PC-9 (cell line): ENCODE data around the gene PRM2. TPM values are rescaled to one million over a fixed set of nuclear protein-coding genes. Genes with fewer than 3 reads are reported as not detected.

Source experiments
- BruUV-seq: library from RNA; stranded (reverse); fragments of 400-500 nt; replicated peaks from 2 replicates; lab custom pipeline; 2021; lab: Mats Ljungman, UMichigan
- CTCF ChIA-PET: fragments of 300-600 bp; sonication (Branson Sonifier 250); formaldehyde crosslinking; loops from one replicate; lab custom pipeline; 2022; ENCODE audit warnings: antibody characterized with exemption; lab: Charles Lee
- POLR2A ChIA-PET: fragments of 300-600 bp; sonication (Branson Sonifier 250); formaldehyde crosslinking; loops from one replicate; lab custom pipeline; 2022; ENCODE audit warnings: antibody characterized with exemption; ENCODE audit not compliant: unreplicated experiment; lab: Charles Lee
- DNase-seq, 2 experiments: peaks; one replicate each; pipeline versions ENCODE4 v3.0.0 to v3.0.0-alpha.2; 2015 to 2022; ENCODE audit warnings: mixed read lengths in 1 of 2
- H2AFZ ChIP-seq: fragments of 200-600 bp; sonication (generic); 2 replicates; pipeline ENCODE4 v1.8.1; 2017; ENCODE audit warnings: antibody characterized with exemption
- H3F3A ChIP-seq: fragments of 200-600 bp; sonication (generic); 2 replicates; pipeline ENCODE4 v1.8.1; 2017; ENCODE audit warnings: antibody characterized with exemption, mild to moderate bottlenecking, low read depth; ENCODE audit not compliant: insufficient read depth
- H3K27ac ChIP-seq: fragments of 200-600 bp; sonication (generic); 2 replicates; pipeline ENCODE4 v1.6.1; 2016; ENCODE audit warnings: mixed run types
- H3K27me3 ChIP-seq: fragments of 200-600 bp; sonication (generic); 2 replicates; pipeline ENCODE4 v1.6.1; 2016; ENCODE audit warnings: low read depth, mixed run types; ENCODE audit not compliant: insufficient read depth
- H3K36me3 ChIP-seq: fragments of 200-600 bp; sonication (generic); 2 replicates; pipeline ENCODE4 v1.6.1; 2016; ENCODE audit warnings: low read depth, mixed run types
- H3K4me1 ChIP-seq: fragments of 200-600 bp; sonication (generic); replicated peaks from 2 replicates; pipeline ENCODE4 v1.6.1; 2016; ENCODE audit warnings: mixed run types; ENCODE audit not compliant: insufficient read depth
- H3K4me2 ChIP-seq: fragments of 200-600 bp; sonication (generic); 2 replicates; pipeline ENCODE4 v1.6.1; 2017; ENCODE audit warnings: mixed run types
- H3K4me3 ChIP-seq: fragments of 200-600 bp; sonication (generic); 2 replicates; pipeline ENCODE4 v1.6.1; 2016; ENCODE audit warnings: mixed run types
- H3K79me2 ChIP-seq: fragments of 200-600 bp; sonication (generic); 2 replicates; pipeline ENCODE4 v1.6.1; 2017; ENCODE audit warnings: low read depth, mixed run types
- H3K9me2 ChIP-seq: fragments of 200-600 bp; sonication (generic); 2 replicates; pipeline ENCODE4 v1.8.1; 2017; ENCODE audit warnings: mild to moderate bottlenecking; ENCODE audit not compliant: insufficient read depth
- H3K9me3 ChIP-seq: fragments of 200-600 bp; sonication (generic); 2 replicates; pipeline ENCODE4 v1.8.1; 2016; ENCODE audit warnings: low read depth; ENCODE audit not compliant: insufficient read depth
- H4K20me1 ChIP-seq: fragments of 200-600 bp; sonication (generic); 2 replicates; pipeline ENCODE4 v1.8.1; 2017; ENCODE audit not compliant: insufficient read depth
- EZH2 ChIP-seq: fragments of 200-600 bp; sonication (generic); IDR thresholded peaks from 2 replicates; pipeline ENCODE4 v1.8.0; 2017; ENCODE audit warnings: antibody characterized with exemption, low read depth
- intact Hi-C: fragments of 100-400 bp; cut with micrococcal nuclease; formaldehyde crosslinking; loops from one replicate; pipeline ENCODE4 v1.10.0; 2022; ENCODE audit not compliant: unreplicated experiment
- total RNA-seq: library from RNA; stranded (reverse); gene quantifications from 2 replicates; pipeline ENCODE4 v1.2.3, GENCODE V29; 2021
- TF ChIP-seq, protein P1 (sequence below): fragments of 200-600 bp; sonication (generic); conservative IDR thresholded peaks from 2 replicates; pipeline ENCODE4 v1.6.1; 2017; ENCODE audit warnings: mixed run types, antibody characterized with exemption, mild to moderate bottlenecking, moderate library complexity

The PRM2 gene
- total RNA-seq, 1 experiment from 2014 or later, result not detected

DNA sequence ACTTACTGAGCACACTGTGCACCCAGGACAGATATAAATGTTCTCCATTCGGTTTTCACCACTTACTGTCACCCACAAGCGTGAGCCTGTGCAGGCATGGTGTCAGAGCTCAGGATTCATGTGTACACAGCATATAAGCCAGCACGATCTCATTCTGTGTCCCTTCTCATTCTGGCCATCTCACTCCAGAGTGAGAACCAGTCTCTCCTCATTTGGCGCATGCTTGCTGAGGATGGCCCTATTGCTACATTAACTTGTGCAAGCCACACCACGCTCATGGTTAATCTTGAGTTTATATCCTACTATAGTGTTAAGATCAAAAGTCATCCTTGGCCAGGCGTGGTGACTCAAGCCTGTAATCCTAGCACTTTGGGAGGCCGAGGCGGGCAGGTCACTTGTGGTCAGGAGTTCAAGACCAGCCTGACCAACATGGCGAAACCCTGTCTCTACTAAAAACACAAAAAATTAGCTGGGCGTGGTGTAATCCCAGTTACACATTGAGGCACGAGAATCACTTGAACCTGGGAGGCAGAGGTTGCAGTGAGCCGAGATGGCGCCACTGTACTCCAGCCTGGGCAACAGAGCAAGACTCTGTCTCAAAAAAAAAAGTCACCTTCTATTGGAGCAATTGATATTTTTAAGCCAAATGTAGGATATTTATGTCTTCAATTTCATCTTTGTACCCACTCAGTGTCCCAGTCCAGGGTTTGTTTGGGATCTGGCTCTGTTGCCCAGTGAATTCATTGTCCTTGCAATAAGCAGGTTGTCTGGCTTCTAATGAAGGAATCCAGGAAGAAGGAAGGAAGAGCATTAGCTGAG, 41.2 kb downstream of the PRM2 start:
- POLR2A ChIA-PET, result no interaction called here
- Histone ChIP-seq H3K4me1 (no peaks in the 10 kb centered on the region), H3K27ac (no peak overlapping the region), H3K4me3 (no peak overlapping the region), H3K9me2 (no peaks in the 10 kb centered on the region), H3K36me3 (no peaks in the 10 kb centered on the region), H4K20me1 (no peaks in the 10 kb centered on the region), H3F3A (peaks cover 2% of the 10 kb centered on the region; the same call in 1 of the 2 replicates), H3K79me2 (no peaks in the 10 kb centered on the region), H3K27me3 (no peaks in the 10 kb centered on the region), H3K4me2 (no peak overlapping the region), H2AFZ (no peak overlapping the region), H3K9me3 (no peaks in the 10 kb centered on the region)
- CTCF ChIA-PET, result interaction anchor here (0.6 kb wide), 1 partner anchor 30 kb away, joined by 4 read pairs; no protein-coding TSS in a partner anchor
- DNase-seq, result no peak
- intact Hi-C loops, result no loop called here
- no TSS peak for BruUV-seq
- no peak for TF ChIP-seq EZH2
- TF ChIP-seq, protein P1, sequence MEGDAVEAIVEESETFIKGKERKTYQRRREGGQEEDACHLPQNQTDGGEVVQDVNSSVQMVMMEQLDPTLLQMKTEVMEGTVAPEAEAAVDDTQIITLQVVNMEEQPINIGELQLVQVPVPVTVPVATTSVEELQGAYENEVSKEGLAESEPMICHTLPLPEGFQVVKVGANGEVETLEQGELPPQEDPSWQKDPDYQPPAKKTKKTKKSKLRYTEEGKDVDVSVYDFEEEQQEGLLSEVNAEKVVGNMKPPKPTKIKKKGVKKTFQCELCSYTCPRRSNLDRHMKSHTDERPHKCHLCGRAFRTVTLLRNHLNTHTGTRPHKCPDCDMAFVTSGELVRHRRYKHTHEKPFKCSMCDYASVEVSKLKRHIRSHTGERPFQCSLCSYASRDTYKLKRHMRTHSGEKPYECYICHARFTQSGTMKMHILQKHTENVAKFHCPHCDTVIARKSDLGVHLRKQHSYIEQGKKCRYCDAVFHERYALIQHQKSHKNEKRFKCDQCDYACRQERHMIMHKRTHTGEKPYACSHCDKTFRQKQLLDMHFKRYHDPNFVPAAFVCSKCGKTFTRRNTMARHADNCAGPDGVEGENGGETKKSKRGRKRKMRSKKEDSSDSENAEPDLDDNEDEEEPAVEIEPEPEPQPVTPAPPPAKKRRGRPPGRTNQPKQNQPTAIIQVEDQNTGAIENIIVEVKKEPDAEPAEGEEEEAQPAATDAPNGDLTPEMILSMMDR, result no peak

DNA sequence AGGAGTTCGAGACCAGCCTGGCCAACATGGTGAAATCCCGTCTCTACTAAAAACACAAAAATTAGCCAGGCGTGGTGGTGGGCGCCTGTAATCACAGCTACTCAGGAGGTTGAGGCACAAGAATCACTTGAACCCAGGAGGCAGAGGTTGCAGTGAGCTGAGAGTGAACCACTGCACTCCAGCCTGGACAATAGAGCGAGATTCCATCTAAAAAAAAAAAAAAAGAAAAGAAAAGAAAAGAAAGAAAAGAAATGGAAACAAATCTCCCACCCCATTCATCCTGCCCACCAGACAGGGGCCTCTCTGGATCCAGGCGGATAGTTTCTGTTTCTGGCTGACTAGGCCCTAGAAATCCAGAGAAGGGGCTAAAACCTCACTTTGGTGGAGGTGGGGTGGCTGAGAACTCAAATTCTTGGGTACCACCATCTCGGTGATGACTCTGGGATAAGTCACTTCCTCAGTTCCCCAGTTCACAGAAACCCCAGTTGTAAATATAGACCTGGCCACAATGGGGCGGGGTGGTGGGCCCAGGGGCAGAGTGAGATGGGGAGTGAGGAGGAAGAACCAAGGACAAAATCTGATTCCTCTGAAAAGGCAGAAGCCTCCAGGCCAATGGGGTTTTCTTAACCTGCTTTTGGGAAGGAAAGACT, 42.4 kb downstream of the PRM2 start:
- intact Hi-C loops, result no loop called here
- H3K27ac ChIP-seq, result no peak overlapping the region
- no peaks in the 10 kb centered on the region for H4K20me1 ChIP-seq
- DNase-seq, result no peak
- no peak overlapping the region for H3K4me3 ChIP-seq
- no TSS peak for BruUV-seq
- TF ChIP-seq EZH2, result no peak
- TF ChIP-seq, protein P1, result no peak
- ChIA-PET POLR2A (no interaction called here), CTCF (no interaction called here)
- no peak overlapping the region for H3K4me2 ChIP-seq
- no peaks in the 10 kb centered on the region for H3K9me3 ChIP-seq
- H3K79me2 ChIP-seq, result no peaks in the 10 kb centered on the region
- peaks cover 7% of the 10 kb centered on the region; the same call in 1 of the 2 replicates for H3F3A ChIP-seq
- no peaks in the 10 kb centered on the region for H3K27me3 ChIP-seq
- H3K9me2 ChIP-seq, result no peaks in the 10 kb centered on the region
- H3K36me3 ChIP-seq, result no peaks in the 10 kb centered on the region
- H2AFZ ChIP-seq, result no peak overlapping the region
- no peaks in the 10 kb centered on the region for H3K4me1 ChIP-seq

DNA sequence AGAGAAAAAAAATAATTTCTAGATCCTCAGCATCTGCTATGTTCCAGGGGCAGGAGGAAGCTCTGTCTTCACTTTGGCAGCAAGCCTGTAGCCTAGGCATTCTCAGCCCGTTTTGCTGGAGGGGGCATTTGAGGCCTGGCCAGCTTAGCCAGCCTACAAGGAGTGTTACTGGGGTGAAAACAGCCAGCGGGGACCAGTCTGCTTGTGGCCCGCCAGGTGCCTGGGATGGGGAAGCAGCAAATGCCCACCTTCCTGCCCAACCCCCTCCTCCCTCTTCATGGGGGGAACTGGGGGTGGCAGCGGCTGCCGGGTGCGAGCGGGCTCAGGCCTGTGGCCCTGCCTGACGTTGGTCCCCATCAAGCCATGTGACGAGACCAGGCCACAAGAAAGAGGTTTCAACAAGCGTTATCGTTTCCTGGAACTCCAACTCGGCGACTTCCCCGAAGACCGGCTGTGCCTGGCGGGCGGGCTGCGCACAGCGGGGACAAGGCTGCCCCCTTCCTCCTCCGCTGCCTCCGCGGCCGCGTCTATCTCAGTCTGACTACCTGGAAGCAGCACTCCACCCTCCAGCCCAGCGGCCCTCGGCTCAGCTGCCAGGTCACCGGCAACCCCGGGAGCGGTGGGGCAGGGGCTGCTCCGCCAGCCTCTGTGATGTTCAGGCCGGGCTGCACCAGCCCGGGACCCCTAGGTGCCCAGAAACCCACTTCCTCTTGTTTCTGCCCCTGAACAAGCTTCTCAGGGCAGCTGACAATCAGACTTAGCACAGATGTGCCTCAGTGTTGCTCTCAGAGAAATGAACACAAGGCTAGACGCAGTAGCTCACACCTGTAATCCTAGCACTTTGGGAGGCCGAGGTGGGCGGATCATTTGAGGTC, 43.2 kb downstream of the PRM2 start:
- Histone ChIP-seq H3K27ac (no peak overlapping the region), H3K36me3 (no peaks in the 10 kb centered on the region), H3F3A (peaks cover 7% of the 10 kb centered on the region; the same call in 1 of the 2 replicates), H3K27me3 (no peaks in the 10 kb centered on the region), H3K4me2 (no peak overlapping the region), H3K79me2 (no peaks in the 10 kb centered on the region), H3K4me3 (no peak overlapping the region), H3K9me2 (no peaks in the 10 kb centered on the region), H3K9me3 (no peaks in the 10 kb centered on the region), H4K20me1 (no peaks in the 10 kb centered on the region), H3K4me1 (no peaks in the 10 kb centered on the region), H2AFZ (no peak overlapping the region)
- intact Hi-C loops, result no loop called here
- ChIA-PET POLR2A (no interaction called here), CTCF (no interaction called here)
- no TSS peak for BruUV-seq
- DNase-seq, result no peak
- TF ChIP-seq, protein P1, result no peak
- TF ChIP-seq EZH2, result no peak
